ENCODE measurements around the gene GRK2. TPM values are rescaled to one million over a fixed set of nuclear protein-coding genes. Genes with fewer than 3 reads are reported as not detected.

GRK2 gene
- total and polyA plus RNA-seq, 2 of the 13 experiments (the other 11 are each of a cell fraction or from before 2014, with no cell fraction given): 31.3 to 42.4 TPM

DNA sequence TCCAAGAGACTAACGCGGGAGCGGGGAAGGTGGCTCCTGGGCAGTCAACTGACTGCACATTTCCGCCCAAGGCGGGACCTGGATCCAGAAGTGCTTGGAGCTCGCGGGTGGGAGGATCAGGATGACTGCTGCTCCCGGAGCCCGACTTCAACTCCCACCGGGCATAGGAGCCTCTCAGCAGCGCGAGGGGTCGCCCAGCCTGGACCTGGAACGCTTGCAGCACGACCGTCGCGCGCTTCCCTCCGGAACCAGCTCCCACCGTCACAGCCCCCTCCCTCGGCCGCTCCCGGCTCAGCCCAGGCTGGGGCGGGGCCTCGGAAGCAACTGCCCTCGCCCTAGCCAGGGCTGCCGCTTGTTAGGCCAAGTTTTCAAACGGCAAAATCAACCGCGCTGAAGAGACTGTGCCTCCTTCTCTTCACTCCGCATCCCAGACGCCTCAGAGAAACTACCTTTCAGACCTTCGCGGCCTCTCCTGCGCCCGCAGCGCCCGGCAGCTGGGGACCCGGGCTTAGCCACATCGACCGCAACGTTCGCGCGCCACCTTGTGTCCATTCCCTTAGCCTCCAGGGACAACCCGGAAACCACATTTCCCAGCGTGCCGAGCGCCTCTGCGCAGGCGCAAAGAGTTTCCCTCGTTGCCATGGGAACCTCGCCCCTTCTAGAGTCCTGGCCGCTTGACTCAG lies 51.1 kb downstream of the GRK2 start (continued):
- TF ChIP-seq ZNF263 (CRISPR knock-in tag; IDR thresholded peaks at IDR 0.05) (peak; percentile 51; the same call in 1 of the 2 replicates), ZNF850 (CRISPR knock-in tag; conservative IDR thresholded peaks at IDR 0.05) (no peak), SPEN (CRISPR knock-in tag; IDR thresholded peaks at IDR 0.05; ENCODE audit: low read depth) (no peak; the same call in 1 of the 2 replicates), ZNF672 (CRISPR knock-in tag; IDR thresholded peaks at IDR 0.05) (no peak), SETDB1 (CRISPR knock-in tag; IDR thresholded peaks at IDR 0.05; ENCODE audit: borderline replicate concordance) (no peak), ZNF543 (CRISPR knock-in tag; IDR thresholded peaks at IDR 0.05) (peak; percentile 29; the same call in 1 of the 2 replicates), NONO (IDR thresholded peaks at IDR 0.05) (no peak), NONO (CRISPR knock-in tag; conservative IDR thresholded peaks at IDR 0.05) (peak; percentile 84; the same call in 1 of the 2 replicates), TBL1XR1 (IDR thresholded peaks at IDR 0.05; ENCODE audit: borderline replicate concordance, low read length, partially characterized antibody) (peak; percentile 21), RFX1 (IDR thresholded peaks at IDR 0.05) (peak; percentile 98), ZNF367 (CRISPR knock-in tag; IDR thresholded peaks at IDR 0.05; ENCODE audit: borderline replicate concordance) (no peak), ZNF317 (CRISPR knock-in tag; IDR thresholded peaks at IDR 0.05) (peak; percentile 82), NFIC (IDR thresholded peaks at IDR 0.05; ENCODE audit: low read length) (no peak), EP300 (IDR thresholded peaks at IDR 0.05; ENCODE audit: low read depth in 2 of 2, low read length in 2 of 2) (no peak), EP300 (CRISPR knock-in tag; IDR thresholded peaks at IDR 0.05; ENCODE audit: borderline replicate concordance) (no peak), ZBTB8A (CRISPR knock-in tag; IDR thresholded peaks at IDR 0.05; ENCODE audit: borderline replicate concordance, low read depth) (peak; percentile 90), ZC3H4 (CRISPR knock-in tag; IDR thresholded peaks at IDR 0.05; ENCODE audit: borderline replicate concordance) (no peak), FOXK2 (IDR thresholded peaks at IDR 0.05) (0 out of 2 replicates have a peak, but pooled peaks have one; percentile 3), MTA1 (CRISPR knock-in tag; IDR thresholded peaks at IDR 0.05; ENCODE audit: borderline replicate concordance) (no peak; the same call in 1 of the 2 replicates), SOX6 (IDR thresholded peaks at IDR 0.05) (no peak), SOX6 (CRISPR knock-in tag; IDR thresholded peaks at IDR 0.05) (peak; percentile 70), ZNF768 (CRISPR knock-in tag; IDR thresholded peaks at IDR 0.05) (no peak), CBX2 (IDR thresholded peaks at IDR 0.05; ENCODE audit: low read depth, low read length) (no peak), CBX2 (CRISPR knock-in tag; IDR thresholded peaks at IDR 0.05; ENCODE audit: low read depth) (no peak), ZKSCAN5 (CRISPR knock-in tag; IDR thresholded peaks at IDR 0.05) (no peak), ZNF891 (CRISPR knock-in tag; IDR thresholded peaks at IDR 0.05) (peak; percentile 69), CEBPG (CRISPR knock-in tag; IDR thresholded peaks at IDR 0.05) (no peak), ZFP36L1 (CRISPR knock-in tag; IDR thresholded peaks at IDR 0.05) (no peak)
- TF ChIP-seq, protein P1, sequence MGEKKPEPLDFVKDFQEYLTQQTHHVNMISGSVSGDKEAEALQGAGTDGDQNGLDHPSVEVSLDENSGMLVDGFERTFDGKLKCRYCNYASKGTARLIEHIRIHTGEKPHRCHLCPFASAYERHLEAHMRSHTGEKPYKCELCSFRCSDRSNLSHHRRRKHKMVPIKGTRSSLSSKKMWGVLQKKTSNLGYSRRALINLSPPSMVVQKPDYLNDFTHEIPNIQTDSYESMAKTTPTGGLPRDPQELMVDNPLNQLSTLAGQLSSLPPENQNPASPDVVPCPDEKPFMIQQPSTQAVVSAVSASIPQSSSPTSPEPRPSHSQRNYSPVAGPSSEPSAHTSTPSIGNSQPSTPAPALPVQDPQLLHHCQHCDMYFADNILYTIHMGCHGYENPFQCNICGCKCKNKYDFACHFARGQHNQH (CRISPR knock-in tag; IDR thresholded peaks at IDR 0.05): no peak
- TF ChIP-seq, protein P2, sequence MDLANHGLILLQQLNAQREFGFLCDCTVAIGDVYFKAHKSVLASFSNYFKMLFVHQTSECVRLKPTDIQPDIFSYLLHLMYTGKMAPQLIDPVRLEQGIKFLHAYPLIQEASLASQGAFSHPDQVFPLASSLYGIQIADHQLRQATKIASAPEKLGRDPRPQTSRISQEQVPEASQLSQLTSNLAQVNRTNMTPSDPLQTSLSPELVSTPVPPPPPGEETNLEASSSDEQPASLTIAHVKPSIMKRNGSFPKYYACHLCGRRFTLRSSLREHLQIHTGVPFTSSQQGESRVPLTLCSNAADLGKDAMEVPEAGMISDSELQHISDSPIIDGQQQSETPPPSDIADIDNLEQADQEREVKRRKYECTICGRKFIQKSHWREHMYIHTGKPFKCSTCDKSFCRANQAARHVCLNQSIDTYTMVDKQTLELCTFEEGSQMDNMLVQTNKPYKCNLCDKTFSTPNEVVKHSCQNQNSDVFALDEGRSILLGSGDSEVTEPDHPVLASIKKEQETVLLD (CRISPR knock-in tag; IDR thresholded peaks at IDR 0.05; ENCODE audit: low read depth): no peak
- TF ChIP-seq, protein P3, sequence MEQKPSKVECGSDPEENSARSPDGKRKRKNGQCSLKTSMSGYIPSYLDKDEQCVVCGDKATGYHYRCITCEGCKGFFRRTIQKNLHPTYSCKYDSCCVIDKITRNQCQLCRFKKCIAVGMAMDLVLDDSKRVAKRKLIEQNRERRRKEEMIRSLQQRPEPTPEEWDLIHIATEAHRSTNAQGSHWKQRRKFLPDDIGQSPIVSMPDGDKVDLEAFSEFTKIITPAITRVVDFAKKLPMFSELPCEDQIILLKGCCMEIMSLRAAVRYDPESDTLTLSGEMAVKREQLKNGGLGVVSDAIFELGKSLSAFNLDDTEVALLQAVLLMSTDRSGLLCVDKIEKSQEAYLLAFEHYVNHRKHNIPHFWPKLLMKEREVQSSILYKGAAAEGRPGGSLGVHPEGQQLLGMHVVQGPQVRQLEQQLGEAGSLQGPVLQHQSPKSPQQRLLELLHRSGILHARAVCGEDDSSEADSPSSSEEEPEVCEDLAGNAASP (CRISPR knock-in tag; IDR thresholded peaks at IDR 0.05; ENCODE audit: borderline replicate concordance): 0 out of 2 replicates have a peak, but pooled peaks have one; percentile 47

Data from HepG2 (cell line).